Measurements from ENCODE around the gene NPC2. TPM values are rescaled to one million over a fixed set of nuclear protein-coding genes. Genes with fewer than 3 reads are reported as not detected.

The NPC2 gene
- total and polyA plus RNA-seq, 7 donors: 176 to 273 (median 228) TPM

DNA sequence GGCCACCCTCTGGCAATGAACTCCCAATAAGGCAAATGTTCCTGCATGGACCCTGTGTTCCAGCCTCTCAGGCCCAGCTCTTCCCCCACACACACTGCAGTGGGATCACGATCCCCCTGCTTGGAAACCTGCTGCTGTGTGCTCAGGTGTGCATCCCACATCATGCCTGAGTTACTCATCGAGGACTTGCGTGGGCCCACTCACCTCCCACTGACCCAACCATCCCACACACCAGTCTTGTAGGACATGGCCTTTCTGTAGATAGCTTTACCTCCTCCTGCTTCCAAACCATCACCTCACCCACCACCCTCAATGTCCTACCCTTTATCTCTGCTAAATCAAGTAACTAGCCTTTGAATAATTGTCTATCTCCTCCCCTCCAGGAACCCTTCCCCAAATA lies 24.6 kb downstream of the NPC2 start:
- Histone ChIP-seq H3K4me3 (no peak overlapping the region), H3K36me3 (peaks cover 0 to 4% (median under 1%) of the 10 kb centered on the region in 4 donors), H3K27me3 (no peaks in the 10 kb centered on the region), H3K4me1 (no peaks in the 10 kb centered on the region), H3K9me3 (no peaks in the 10 kb centered on the region), H3K27ac (no peak overlapping the region)
- no peak for TF ChIP-seq POLR2AphosphoS5 (IDR thresholded peaks at IDR 0.05)
- TF ChIP-seq POLR2A (IDR thresholded peaks at IDR 0.05): no peak
- TF ChIP-seq, protein P1, sequence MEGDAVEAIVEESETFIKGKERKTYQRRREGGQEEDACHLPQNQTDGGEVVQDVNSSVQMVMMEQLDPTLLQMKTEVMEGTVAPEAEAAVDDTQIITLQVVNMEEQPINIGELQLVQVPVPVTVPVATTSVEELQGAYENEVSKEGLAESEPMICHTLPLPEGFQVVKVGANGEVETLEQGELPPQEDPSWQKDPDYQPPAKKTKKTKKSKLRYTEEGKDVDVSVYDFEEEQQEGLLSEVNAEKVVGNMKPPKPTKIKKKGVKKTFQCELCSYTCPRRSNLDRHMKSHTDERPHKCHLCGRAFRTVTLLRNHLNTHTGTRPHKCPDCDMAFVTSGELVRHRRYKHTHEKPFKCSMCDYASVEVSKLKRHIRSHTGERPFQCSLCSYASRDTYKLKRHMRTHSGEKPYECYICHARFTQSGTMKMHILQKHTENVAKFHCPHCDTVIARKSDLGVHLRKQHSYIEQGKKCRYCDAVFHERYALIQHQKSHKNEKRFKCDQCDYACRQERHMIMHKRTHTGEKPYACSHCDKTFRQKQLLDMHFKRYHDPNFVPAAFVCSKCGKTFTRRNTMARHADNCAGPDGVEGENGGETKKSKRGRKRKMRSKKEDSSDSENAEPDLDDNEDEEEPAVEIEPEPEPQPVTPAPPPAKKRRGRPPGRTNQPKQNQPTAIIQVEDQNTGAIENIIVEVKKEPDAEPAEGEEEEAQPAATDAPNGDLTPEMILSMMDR (IDR thresholded peaks at IDR 0.05): no peak
- no peak for TF ChIP-seq EP300 (IDR thresholded peaks at IDR 0.05)
- no peak for DNase-seq
- WGBS, 2 donors: 93 to 94% methylated on average over 3 of the region's 3 CpGs
- intact Hi-C loops (cut with DNase I): no loop called here

DNA sequence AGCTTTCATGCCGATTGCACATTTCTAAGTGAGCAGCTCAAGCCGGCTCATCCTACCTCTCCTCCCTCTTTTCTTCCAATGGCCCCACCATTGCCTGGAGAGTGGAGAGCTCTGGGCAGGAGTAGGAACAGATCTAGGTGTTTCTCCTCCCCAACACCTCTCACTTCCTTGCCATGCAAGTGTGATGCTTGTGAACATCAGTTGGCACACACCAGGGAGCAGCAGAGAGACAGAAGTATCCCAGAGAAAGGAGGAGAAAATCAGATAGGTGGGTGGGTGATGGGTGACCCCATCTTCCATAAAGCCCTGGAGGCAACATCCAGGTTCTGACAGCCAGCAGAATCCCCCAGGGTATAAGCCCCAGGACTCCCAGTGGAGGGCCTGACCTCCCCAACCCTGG lies 27.8 kb downstream of the NPC2 start:
- Histone ChIP-seq H3K36me3 (no peaks in the 10 kb centered on the region), H3K27ac (no peak overlapping the region), H3K4me1 (no peaks in the 10 kb centered on the region), H3K27me3 (no peaks in the 10 kb centered on the region), H3K4me3 (no peak overlapping the region), H3K9me3 (no peaks in the 10 kb centered on the region)
- intact Hi-C loops (cut with DNase I): no loop called here
- DNase-seq: no peak
- no peak for TF ChIP-seq POLR2A (IDR thresholded peaks at IDR 0.05)
- TF ChIP-seq, protein P1 (IDR thresholded peaks at IDR 0.05): no peak
- TF ChIP-seq POLR2AphosphoS5 (IDR thresholded peaks at IDR 0.05): no peak
- WGBS, 2 donors: 89 to 91% methylated on average over 2 of the region's 2 CpGs

DNA sequence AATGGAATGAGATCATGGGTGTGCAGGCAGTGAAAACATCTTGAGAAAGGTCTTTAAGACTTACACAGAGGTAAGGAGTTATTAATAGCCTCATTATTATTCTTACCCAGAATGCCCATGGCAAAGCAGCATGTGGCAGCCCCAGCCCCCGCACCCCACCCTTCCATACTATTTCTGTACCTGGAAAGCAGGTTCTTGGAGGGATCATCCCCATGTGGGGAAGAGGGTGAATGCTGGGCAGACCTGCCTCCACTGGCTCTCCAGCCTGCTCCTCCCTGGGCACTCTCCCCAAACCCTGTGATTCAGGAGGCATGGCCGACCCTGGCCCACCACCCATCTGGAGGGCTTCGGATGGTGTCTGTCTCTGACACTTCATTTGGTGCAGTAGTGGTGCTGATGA lies 28.3 kb downstream of the NPC2 start:
- DNase-seq: no peak
- Histone ChIP-seq H3K27ac (no peak overlapping the region), H3K36me3 (no peaks in the 10 kb centered on the region), H3K4me3 (no peak overlapping the region), H3K27me3 (no peaks in the 10 kb centered on the region), H3K4me1 (no peaks in the 10 kb centered on the region), H3K9me3 (no peaks in the 10 kb centered on the region)
- WGBS, 2 donors: 92 to 95% methylated on average over 3 of the region's 3 CpGs
- TF ChIP-seq, protein P1 (IDR thresholded peaks at IDR 0.05): no peak
- no peak for TF ChIP-seq EP300 (IDR thresholded peaks at IDR 0.05)
- intact Hi-C loops (cut with DNase I): no loop called here

DNA sequence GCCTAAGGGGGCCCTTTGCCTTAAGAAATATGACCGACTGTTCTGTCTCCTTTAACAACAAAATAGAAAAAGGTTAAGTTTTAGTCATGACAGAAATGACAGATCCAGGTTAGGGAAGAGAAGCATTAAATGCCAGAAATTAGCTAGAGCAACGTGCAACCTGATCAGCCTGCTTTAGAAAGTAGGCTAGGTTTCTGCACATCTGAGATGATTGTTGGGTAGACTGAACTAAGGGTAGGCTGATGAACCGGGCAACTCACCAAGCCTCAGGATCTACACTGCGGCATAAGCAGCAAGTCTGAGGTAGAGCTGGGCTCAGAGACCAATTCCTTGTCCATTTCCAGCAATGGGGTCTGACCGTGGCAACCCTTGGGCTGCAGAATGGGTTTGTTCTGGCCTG lies 29.4 kb downstream of the NPC2 start:
- no peak for DNase-seq
- intact Hi-C loops (cut with DNase I): no loop called here

DNA sequence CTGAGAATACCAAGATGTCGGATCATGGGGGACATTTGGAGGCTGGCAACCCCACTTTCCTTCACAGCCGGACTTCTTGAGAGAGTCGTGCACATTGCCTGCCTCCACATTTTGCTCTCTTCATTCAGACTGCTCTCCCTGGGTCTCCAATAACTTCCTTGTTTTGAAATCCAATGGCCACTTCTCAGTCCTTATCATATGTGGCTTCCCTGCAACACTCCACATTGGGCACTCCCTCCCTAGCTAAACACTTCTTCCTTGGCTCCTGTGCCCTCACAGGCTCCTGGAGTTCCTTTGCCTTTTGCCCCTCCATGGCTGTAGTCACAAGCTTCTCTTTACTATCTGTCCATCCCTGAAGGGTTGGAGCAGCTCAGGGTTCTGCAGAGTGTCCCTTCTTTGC lies 30.1 kb downstream of the NPC2 start:
- H3K9me3 ChIP-seq: no peaks in the 10 kb centered on the region
- H3K27ac ChIP-seq: no peak overlapping the region
- no peaks in the 10 kb centered on the region for H3K27me3 ChIP-seq
- TF ChIP-seq, protein P1 (IDR thresholded peaks at IDR 0.05): no peak
- no peak for TF ChIP-seq POLR2AphosphoS5 (IDR thresholded peaks at IDR 0.05)
- no peak for TF ChIP-seq POLR2A (IDR thresholded peaks at IDR 0.05)
- no peak for TF ChIP-seq EP300 (IDR thresholded peaks at IDR 0.05)
- 94 to 95% methylated on average over 3 of the region's 3 CpGs for WGBS, 2 donors
- intact Hi-C loops (cut with DNase I): no loop called here
- DNase-seq: no peak
- no peaks in the 10 kb centered on the region for H3K4me1 ChIP-seq
- no peaks in the 10 kb centered on the region for H3K36me3 ChIP-seq
- no peak overlapping the region for H3K4me3 ChIP-seq

More for the DNA sequence above, 29.4 kb downstream of the NPC2 start:
- Histone ChIP-seq H3K4me3 (no peak overlapping the region), H3K9me3 (no peaks in the 10 kb centered on the region), H3K4me1 (no peaks in the 10 kb centered on the region), H3K36me3 (no peaks in the 10 kb centered on the region), H3K27me3 (no peaks in the 10 kb centered on the region), H3K27ac (no peak overlapping the region)
- 86 to 87% methylated on average over 5 of the region's 5 CpGs for WGBS, 2 donors
- TF ChIP-seq POLR2A (IDR thresholded peaks at IDR 0.05) (no peak), EP300 (IDR thresholded peaks at IDR 0.05) (no peak), POLR2AphosphoS5 (IDR thresholded peaks at IDR 0.05) (no peak)
- TF ChIP-seq, protein P1 (IDR thresholded peaks at IDR 0.05): no peak

Measured in sigmoid colon (tissue), 7 donors.